Stimulated activated naive CD8-positive, alpha-beta T cell treated with anti-CD3 and anti-CD28 coated beads, Interleukin-15, Interleukin-2, amounts not matched to agents 100 ng/mL and 50 ng/mL, for 24 hours (primary cell): ENCODE data around the gene LRGUK.
"Not testable (repeated sequence)": the region's sequence is repeated elsewhere in the genome, so short reads cannot be mapped to it uniquely, and the experiment has no call there.

Experiments used
- H3K27ac Mint-ChIP-seq: one replicate; pipeline ENCODE4 v1.8.0; 2021; ENCODE audit warnings: mild to moderate bottlenecking, mixed read lengths
- H3K27me3 Mint-ChIP-seq: one replicate; pipeline ENCODE4 v1.8.0; 2021; ENCODE audit warnings: mixed read lengths
- H3K36me3 Mint-ChIP-seq: one replicate; pipeline ENCODE4 v1.8.0; 2021; ENCODE audit warnings: low read depth, mixed read lengths
- H3K4me1 Mint-ChIP-seq: one replicate; pipeline ENCODE4 v1.8.0; 2021; ENCODE audit warnings: low read depth, mixed read lengths
- H3K4me3 Mint-ChIP-seq: one replicate; pipeline ENCODE4 v1.8.0; 2021; ENCODE audit warnings: mild to moderate bottlenecking, mixed read lengths
- H3K9me3 Mint-ChIP-seq: one replicate; pipeline ENCODE4 v1.8.0; 2021; ENCODE audit warnings: mixed read lengths

LRGUK gene

GRCh38 chr7:134212576-134213546 lies 85.7 kb downstream of the LRGUK start:
- H3K4me1 Mint-ChIP-seq, result no peaks in the 10 kb centered on the region

GRCh38 chr7:134220236-134220635 lies 93.1 kb downstream of the LRGUK start:
- H3K27me3 Mint-ChIP-seq, result no peaks in the 10 kb centered on the region
- no peak overlapping the region for H3K4me3 Mint-ChIP-seq
- H3K27ac Mint-ChIP-seq, result no peak overlapping the region
- H3K36me3 Mint-ChIP-seq, result no peaks in the 10 kb centered on the region
- H3K4me1 Mint-ChIP-seq, result no peaks in the 10 kb centered on the region
- no peaks in the 10 kb centered on the region for H3K9me3 Mint-ChIP-seq

More at GRCh38 chr7:134212576-134213546, 85.7 kb downstream of the LRGUK start:
- Mint-ChIP-seq H3K36me3 (no peaks in the 10 kb centered on the region), H3K4me3 (no peak overlapping the region), H3K27ac (no peak overlapping the region), H3K27me3 (peaks cover 10% of the 10 kb centered on the region), H3K9me3 (no peaks in the 10 kb centered on the region)

GRCh38 chr7:134231296-134231695 lies 104.2 kb downstream of the LRGUK start:
- H3K36me3 Mint-ChIP-seq, H3K4me3 Mint-ChIP-seq, H3K27ac Mint-ChIP-seq, H3K4me1 Mint-ChIP-seq: not testable (repeated sequence)
- H3K9me3 Mint-ChIP-seq, result peaks cover 10% of the 10 kb centered on the region
- peaks cover 19% of the 10 kb centered on the region for H3K27me3 Mint-ChIP-seq

GRCh38 chr7:134234216-134234615 lies 107.1 kb downstream of the LRGUK start:
- H3K4me1 Mint-ChIP-seq, result no peaks in the 10 kb centered on the region
- H3K27ac Mint-ChIP-seq, result no peak overlapping the region
- H3K36me3 Mint-ChIP-seq, result no peaks in the 10 kb centered on the region
- peaks cover 31% of the 10 kb centered on the region for H3K27me3 Mint-ChIP-seq
- H3K9me3 Mint-ChIP-seq, result peaks cover 6% of the 10 kb centered on the region
- H3K4me3 Mint-ChIP-seq, result no peak overlapping the region

- H3K27ac Mint-ChIP-seq, result no peak overlapping the region
Measured at GRCh38 chr7:134245253-134245652, 118.1 kb downstream of the LRGUK start.

GRCh38 chr7:134246347-134246746 lies 119.2 kb downstream of the LRGUK start:
- Mint-ChIP-seq H3K4me3 (no peak overlapping the region), H3K4me1 (no peaks in the 10 kb centered on the region), H3K9me3 (no peaks in the 10 kb centered on the region), H3K36me3 (no peaks in the 10 kb centered on the region), H3K27ac (no peak overlapping the region), H3K27me3 (peaks cover 8% of the 10 kb centered on the region)

More at GRCh38 chr7:134245253-134245652, 118.1 kb downstream of the LRGUK start:
- Mint-ChIP-seq H3K4me3 (no peak overlapping the region), H3K36me3 (no peaks in the 10 kb centered on the region), H3K4me1 (no peaks in the 10 kb centered on the region), H3K27me3 (peaks cover 8% of the 10 kb centered on the region), H3K9me3 (peaks cover 3% of the 10 kb centered on the region)

GRCh38 chr7:134246761-134247160 lies 119.6 kb downstream of the LRGUK start:
- H3K36me3 Mint-ChIP-seq, result no peaks in the 10 kb centered on the region
- no peak overlapping the region for H3K27ac Mint-ChIP-seq
- H3K9me3 Mint-ChIP-seq, result no peaks in the 10 kb centered on the region
- no peak overlapping the region for H3K4me3 Mint-ChIP-seq
- no peaks in the 10 kb centered on the region for H3K4me1 Mint-ChIP-seq
- peaks cover 4% of the 10 kb centered on the region for H3K27me3 Mint-ChIP-seq

GRCh38 chr7:134248196-134248595 lies 121.1 kb downstream of the LRGUK start:
- Mint-ChIP-seq H3K4me1 (no peaks in the 10 kb centered on the region), H3K4me3 (no peak overlapping the region), H3K36me3 (no peaks in the 10 kb centered on the region), H3K9me3 (peaks cover 3% of the 10 kb centered on the region), H3K27me3 (peaks cover 4% of the 10 kb centered on the region), H3K27ac (no peak overlapping the region)

GRCh38 chr7:134254311-134254710 lies 127.2 kb downstream of the LRGUK start:
- H3K9me3 Mint-ChIP-seq, result peaks cover 7% of the 10 kb centered on the region
- no peaks in the 10 kb centered on the region for H3K4me1 Mint-ChIP-seq
- H3K36me3 Mint-ChIP-seq, result no peaks in the 10 kb centered on the region
- H3K4me3 Mint-ChIP-seq, result no peak overlapping the region
- H3K27ac Mint-ChIP-seq, result no peak overlapping the region
- no peaks in the 10 kb centered on the region for H3K27me3 Mint-ChIP-seq

GRCh38 chr7:134255814-134256213 lies 128.7 kb downstream of the LRGUK start:
- Mint-ChIP-seq H3K36me3 (no peaks in the 10 kb centered on the region), H3K27me3 (no peaks in the 10 kb centered on the region), H3K4me1 (no peaks in the 10 kb centered on the region), H3K4me3 (no peak overlapping the region), H3K9me3 (peaks cover 7% of the 10 kb centered on the region), H3K27ac (no peak overlapping the region)

- Mint-ChIP-seq H3K27me3 (peaks cover 15% of the 10 kb centered on the region), H3K36me3 (no peaks in the 10 kb centered on the region), H3K27ac (no peak overlapping the region), H3K9me3 (peaks cover 19% of the 10 kb centered on the region), H3K4me1 (no peaks in the 10 kb centered on the region), H3K4me3 (no peak overlapping the region)
Measured at GRCh38 chr7:134262322-134262721, 135.2 kb downstream of the LRGUK start.

- Mint-ChIP-seq H3K27me3 (peaks cover 62% of the 10 kb centered on the region), H3K9me3 (no peaks in the 10 kb centered on the region)
Measured at GRCh38 chr7:134276951-134277350, 149.8 kb downstream of the LRGUK start.

GRCh38 chr7:134278502-134279153 lies 151.5 kb downstream of the LRGUK start:
- Mint-ChIP-seq H3K27me3 (peaks cover 59% of the 10 kb centered on the region), H3K36me3 (no peaks in the 10 kb centered on the region), H3K9me3 (no peaks in the 10 kb centered on the region), H3K27ac (no peak overlapping the region), H3K4me1 (no peaks in the 10 kb centered on the region), H3K4me3 (no peak overlapping the region)

More at GRCh38 chr7:134276951-134277350, 149.8 kb downstream of the LRGUK start:
- no peaks in the 10 kb centered on the region for H3K36me3 Mint-ChIP-seq
- no peak overlapping the region for H3K27ac Mint-ChIP-seq
- H3K4me3 Mint-ChIP-seq, result no peak overlapping the region
- H3K4me1 Mint-ChIP-seq, result no peaks in the 10 kb centered on the region

GRCh38 chr7:134279336-134279735 lies 152.2 kb downstream of the LRGUK start:
- Mint-ChIP-seq H3K27ac (no peak overlapping the region), H3K4me3 (no peak overlapping the region), H3K27me3 (peaks cover 64% of the 10 kb centered on the region), H3K36me3 (no peaks in the 10 kb centered on the region), H3K4me1 (no peaks in the 10 kb centered on the region), H3K9me3 (no peaks in the 10 kb centered on the region)

GRCh38 chr7:134279898-134280297 lies 152.8 kb downstream of the LRGUK start:
- no peak overlapping the region for H3K4me3 Mint-ChIP-seq
- no peaks in the 10 kb centered on the region for H3K9me3 Mint-ChIP-seq
- H3K27ac Mint-ChIP-seq, result no peak overlapping the region
- H3K4me1 Mint-ChIP-seq, result no peaks in the 10 kb centered on the region
- no peaks in the 10 kb centered on the region for H3K36me3 Mint-ChIP-seq
- H3K27me3 Mint-ChIP-seq, result peaks cover 64% of the 10 kb centered on the region
